Measurements from ENCODE around the gene CNPPD1. TPM values are rescaled to one million over a fixed set of nuclear protein-coding genes. Genes with fewer than 3 reads are reported as not detected.

CNPPD1 gene
- total and polyA plus RNA-seq, 4 donors: 16.5 to 39.8 (median 21.6) TPM

DNA sequence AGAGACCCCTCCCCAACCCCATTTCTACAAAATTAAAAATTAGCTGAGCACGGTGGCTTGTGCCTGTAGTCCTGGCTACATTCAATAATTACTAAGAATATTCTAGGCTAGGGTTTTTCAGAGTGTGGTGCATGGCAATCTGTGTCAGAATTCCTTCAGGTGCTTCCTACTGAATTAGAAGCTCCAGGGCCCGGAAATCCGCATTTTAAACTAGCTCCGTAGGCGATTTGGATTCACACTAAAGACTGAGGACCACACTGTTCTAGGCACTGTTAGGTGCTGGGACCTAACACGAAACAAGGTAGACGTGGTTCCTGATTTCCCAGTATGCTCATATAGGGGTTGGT is 29.2 kb upstream of the CNPPD1 start (continued):
- TF ChIP-seq, protein P1, sequence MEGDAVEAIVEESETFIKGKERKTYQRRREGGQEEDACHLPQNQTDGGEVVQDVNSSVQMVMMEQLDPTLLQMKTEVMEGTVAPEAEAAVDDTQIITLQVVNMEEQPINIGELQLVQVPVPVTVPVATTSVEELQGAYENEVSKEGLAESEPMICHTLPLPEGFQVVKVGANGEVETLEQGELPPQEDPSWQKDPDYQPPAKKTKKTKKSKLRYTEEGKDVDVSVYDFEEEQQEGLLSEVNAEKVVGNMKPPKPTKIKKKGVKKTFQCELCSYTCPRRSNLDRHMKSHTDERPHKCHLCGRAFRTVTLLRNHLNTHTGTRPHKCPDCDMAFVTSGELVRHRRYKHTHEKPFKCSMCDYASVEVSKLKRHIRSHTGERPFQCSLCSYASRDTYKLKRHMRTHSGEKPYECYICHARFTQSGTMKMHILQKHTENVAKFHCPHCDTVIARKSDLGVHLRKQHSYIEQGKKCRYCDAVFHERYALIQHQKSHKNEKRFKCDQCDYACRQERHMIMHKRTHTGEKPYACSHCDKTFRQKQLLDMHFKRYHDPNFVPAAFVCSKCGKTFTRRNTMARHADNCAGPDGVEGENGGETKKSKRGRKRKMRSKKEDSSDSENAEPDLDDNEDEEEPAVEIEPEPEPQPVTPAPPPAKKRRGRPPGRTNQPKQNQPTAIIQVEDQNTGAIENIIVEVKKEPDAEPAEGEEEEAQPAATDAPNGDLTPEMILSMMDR (IDR thresholded peaks at IDR 0.05; ENCODE audit: low read depth, low read length, missing input control): no peak
- TF ChIP-seq FOXA2 (IDR thresholded peaks at IDR 0.05): no peak

DNA sequence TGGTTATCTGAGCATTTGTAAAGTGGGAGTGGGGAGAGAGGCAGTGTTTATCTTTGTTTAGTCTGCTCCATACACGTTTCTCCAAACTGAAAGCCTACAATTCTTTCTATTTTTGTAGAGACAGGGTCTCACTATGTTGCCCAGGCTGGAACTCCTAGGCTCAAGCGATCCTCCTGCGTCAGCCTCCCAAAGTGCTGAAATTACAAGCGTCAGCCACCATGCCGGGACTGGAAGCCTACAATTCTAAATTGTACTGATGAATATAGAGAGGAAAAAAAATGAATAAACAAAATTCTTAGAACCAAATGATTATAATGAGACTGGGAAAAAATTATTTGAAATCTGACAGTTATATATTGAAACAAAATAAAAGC is 28.4 kb upstream of the CNPPD1 start:
- no peak for TF ChIP-seq EGR1 (IDR thresholded peaks at IDR 0.05; ENCODE audit: low read depth in 2 of 2)
- TF ChIP-seq FOXA1 (IDR thresholded peaks at IDR 0.05): no peak
- TF ChIP-seq, protein P2, sequence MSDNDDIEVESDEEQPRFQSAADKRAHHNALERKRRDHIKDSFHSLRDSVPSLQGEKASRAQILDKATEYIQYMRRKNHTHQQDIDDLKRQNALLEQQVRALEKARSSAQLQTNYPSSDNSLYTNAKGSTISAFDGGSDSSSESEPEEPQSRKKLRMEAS (IDR thresholded peaks at IDR 0.05): no peak
- TF ChIP-seq JUND (IDR thresholded peaks at IDR 0.05): no peak
- TF ChIP-seq, protein P1 (IDR thresholded peaks at IDR 0.05; ENCODE audit: low read depth, low read length, missing input control): no peak
- no peak for TF ChIP-seq HNF4G (IDR thresholded peaks at IDR 0.05)
- TF ChIP-seq SP1 (IDR thresholded peaks at IDR 0.05): no peak
- TF ChIP-seq FOXA2 (IDR thresholded peaks at IDR 0.05): no peak
- TF ChIP-seq NR2F2 (IDR thresholded peaks at IDR 0.05): no peak
- no peak for TF ChIP-seq YY1 (IDR thresholded peaks at IDR 0.05)
- TF ChIP-seq, protein P3, sequence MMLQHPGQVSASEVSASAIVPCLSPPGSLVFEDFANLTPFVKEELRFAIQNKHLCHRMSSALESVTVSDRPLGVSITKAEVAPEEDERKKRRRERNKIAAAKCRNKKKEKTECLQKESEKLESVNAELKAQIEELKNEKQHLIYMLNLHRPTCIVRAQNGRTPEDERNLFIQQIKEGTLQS (IDR thresholded peaks at IDR 0.05): no peak
- TF ChIP-seq RXRA (IDR thresholded peaks at IDR 0.05): no peak
- TF ChIP-seq, protein P4, sequence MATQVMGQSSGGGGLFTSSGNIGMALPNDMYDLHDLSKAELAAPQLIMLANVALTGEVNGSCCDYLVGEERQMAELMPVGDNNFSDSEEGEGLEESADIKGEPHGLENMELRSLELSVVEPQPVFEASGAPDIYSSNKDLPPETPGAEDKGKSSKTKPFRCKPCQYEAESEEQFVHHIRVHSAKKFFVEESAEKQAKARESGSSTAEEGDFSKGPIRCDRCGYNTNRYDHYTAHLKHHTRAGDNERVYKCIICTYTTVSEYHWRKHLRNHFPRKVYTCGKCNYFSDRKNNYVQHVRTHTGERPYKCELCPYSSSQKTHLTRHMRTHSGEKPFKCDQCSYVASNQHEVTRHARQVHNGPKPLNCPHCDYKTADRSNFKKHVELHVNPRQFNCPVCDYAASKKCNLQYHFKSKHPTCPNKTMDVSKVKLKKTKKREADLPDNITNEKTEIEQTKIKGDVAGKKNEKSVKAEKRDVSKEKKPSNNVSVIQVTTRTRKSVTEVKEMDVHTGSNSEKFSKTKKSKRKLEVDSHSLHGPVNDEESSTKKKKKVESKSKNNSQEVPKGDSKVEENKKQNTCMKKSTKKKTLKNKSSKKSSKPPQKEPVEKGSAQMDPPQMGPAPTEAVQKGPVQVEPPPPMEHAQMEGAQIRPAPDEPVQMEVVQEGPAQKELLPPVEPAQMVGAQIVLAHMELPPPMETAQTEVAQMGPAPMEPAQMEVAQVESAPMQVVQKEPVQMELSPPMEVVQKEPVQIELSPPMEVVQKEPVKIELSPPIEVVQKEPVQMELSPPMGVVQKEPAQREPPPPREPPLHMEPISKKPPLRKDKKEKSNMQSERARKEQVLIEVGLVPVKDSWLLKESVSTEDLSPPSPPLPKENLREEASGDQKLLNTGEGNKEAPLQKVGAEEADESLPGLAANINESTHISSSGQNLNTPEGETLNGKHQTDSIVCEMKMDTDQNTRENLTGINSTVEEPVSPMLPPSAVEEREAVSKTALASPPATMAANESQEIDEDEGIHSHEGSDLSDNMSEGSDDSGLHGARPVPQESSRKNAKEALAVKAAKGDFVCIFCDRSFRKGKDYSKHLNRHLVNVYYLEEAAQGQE (IDR thresholded peaks at IDR 0.05): no peak
- peaks cover 3 to 26% (median 23%) of the 10 kb centered on the region in 4 donors for H3K4me1 ChIP-seq (ENCODE audit: control insufficient read depth in 4 of 4, insufficient read depth in 4 of 4, low read length in 3 of 4)
- H3K27ac ChIP-seq (ENCODE audit: low read depth in 1 of 2, low read length in 2 of 2): no peak overlapping the region
- DNase-seq (ENCODE audit: low spot score): no peak
- no peak overlapping the region for H3K9ac ChIP-seq (ENCODE audit: low read depth in 1 of 2, low read length in 2 of 2)
- peaks cover 0 to 10% (median 5%) of the 10 kb centered on the region in 4 donors for H3K36me3 ChIP-seq (ENCODE audit: control insufficient read depth in 4 of 4, insufficient read depth in 3 of 4, low read depth in 1 of 4, low read length in 3 of 4)
- no peaks in the 10 kb centered on the region for H3K27me3 ChIP-seq (ENCODE audit: control insufficient read depth in 4 of 4, insufficient read depth in 4 of 4, low read length in 3 of 4)
- H3K4me3 ChIP-seq (ENCODE audit: low read depth in 1 of 3, low read length in 3 of 3): no peak overlapping the region
- 89% methylated on average over 5 of the region's 5 CpGs for WGBS
- H3K9me3 ChIP-seq (ENCODE audit: control insufficient read depth in 4 of 4, low read length in 3 of 4): no peaks in the 10 kb centered on the region

Data from liver (tissue), 9 donors.